ENCODE data around the gene SLC35E3. TPM values are rescaled to one million over a fixed set of nuclear protein-coding genes. Genes with fewer than 3 reads are reported as not detected.

The SLC35E3 gene
- total RNA-seq, 1 experiment from 2014 or later: 10.8 TPM

- intact Hi-C loops (cut with micrococcal nuclease; ENCODE audit: unreplicated experiment): no loop called here
- H3K4me1 Mint-ChIP-seq (ENCODE audit: low read depth, unreplicated experiment): no peaks in the 10 kb centered on the region
- H3K4me3 Mint-ChIP-seq (ENCODE audit: low read depth, unreplicated experiment): no peak overlapping the region
- no peak for TF ChIP-seq CTCF (IDR thresholded peaks at IDR 0.05; ENCODE audit: unreplicated experiment)
- DNase-seq: no peak
- H3K9me3 Mint-ChIP-seq (ENCODE audit: low read depth, unreplicated experiment): no peaks in the 10 kb centered on the region
- H3K36me3 Mint-ChIP-seq (ENCODE audit: insufficient read depth, unreplicated experiment): no peaks in the 10 kb centered on the region
- no TSS peak for BruUV-seq (replicated peaks)
- CTCF ChIA-PET: no interaction called here
- no peaks in the 10 kb centered on the region for H3K27me3 Mint-ChIP-seq (ENCODE audit: unreplicated experiment)
- H3K27ac Mint-ChIP-seq (ENCODE audit: unreplicated experiment): no peak overlapping the region
Observed at GRCh38 chr12:68768431-68768939, 22.5 kb downstream of the SLC35E3 start.

- intact Hi-C loops (cut with micrococcal nuclease; ENCODE audit: unreplicated experiment): no loop called here
- H3K27ac Mint-ChIP-seq (ENCODE audit: unreplicated experiment): no peak overlapping the region
- H3K4me3 Mint-ChIP-seq (ENCODE audit: low read depth, unreplicated experiment): no peak overlapping the region
- BruUV-seq (replicated peaks): no TSS peak
- H3K9me3 Mint-ChIP-seq (ENCODE audit: low read depth, unreplicated experiment): no peaks in the 10 kb centered on the region
- H3K27me3 Mint-ChIP-seq (ENCODE audit: unreplicated experiment): no peaks in the 10 kb centered on the region
- no peak for DNase-seq
- H3K36me3 Mint-ChIP-seq (ENCODE audit: insufficient read depth, unreplicated experiment): no peaks in the 10 kb centered on the region
- CTCF ChIA-PET: no interaction called here
- H3K4me1 Mint-ChIP-seq (ENCODE audit: low read depth, unreplicated experiment): no peaks in the 10 kb centered on the region
- TF ChIP-seq CTCF (IDR thresholded peaks at IDR 0.05; ENCODE audit: unreplicated experiment): no peak
Observed at GRCh38 chr12:68769941-68770340, 24.0 kb downstream of the SLC35E3 start.

- Mint-ChIP-seq H3K27me3 (ENCODE audit: unreplicated experiment) (no peaks in the 10 kb centered on the region), H3K36me3 (ENCODE audit: insufficient read depth, unreplicated experiment) (no peaks in the 10 kb centered on the region), H3K9me3 (ENCODE audit: low read depth, unreplicated experiment) (no peaks in the 10 kb centered on the region), H3K4me3 (ENCODE audit: low read depth, unreplicated experiment) (no peak overlapping the region), H3K27ac (ENCODE audit: unreplicated experiment) (no peak overlapping the region), H3K4me1 (ENCODE audit: low read depth, unreplicated experiment) (no peaks in the 10 kb centered on the region)
- intact Hi-C loops (cut with micrococcal nuclease; ENCODE audit: unreplicated experiment): no loop called here
- CTCF ChIA-PET: no interaction called here
- no peak for DNase-seq
- no peak for TF ChIP-seq CTCF (IDR thresholded peaks at IDR 0.05; ENCODE audit: unreplicated experiment)
- BruUV-seq (replicated peaks): no TSS peak
Observed at GRCh38 chr12:68771223-68771925, 25.4 kb downstream of the SLC35E3 start.

GRCh38 chr12:68772714-68773113 lies 26.7 kb downstream of the SLC35E3 start:
- no peak overlapping the region for H3K27ac Mint-ChIP-seq (ENCODE audit: unreplicated experiment)
- H3K36me3 Mint-ChIP-seq (ENCODE audit: insufficient read depth, unreplicated experiment): no peaks in the 10 kb centered on the region
- H3K4me3 Mint-ChIP-seq (ENCODE audit: low read depth, unreplicated experiment): no peak overlapping the region
- H3K4me1 Mint-ChIP-seq (ENCODE audit: low read depth, unreplicated experiment): no peaks in the 10 kb centered on the region
- intact Hi-C loops (cut with micrococcal nuclease; ENCODE audit: unreplicated experiment): no loop called here
- H3K27me3 Mint-ChIP-seq (ENCODE audit: unreplicated experiment): no peaks in the 10 kb centered on the region
- no peak for DNase-seq
- TF ChIP-seq CTCF (IDR thresholded peaks at IDR 0.05; ENCODE audit: unreplicated experiment): no peak
- CTCF ChIA-PET: interaction anchor here (0.5 kb wide), 1 partner anchor 36 kb away, joined by 6 read pairs; no protein-coding TSS in a partner anchor
- BruUV-seq (replicated peaks): no TSS peak
- H3K9me3 Mint-ChIP-seq (ENCODE audit: low read depth, unreplicated experiment): no peaks in the 10 kb centered on the region
